Activated naive CD8-positive, alpha-beta T cell treated with anti-CD3 and anti-CD28 coated beads, Interleukin-2, amount 50 U/mL, for 24 hours (primary cell): Measurements from ENCODE around the gene RAB26.
"Not testable (repeated sequence)": the region's sequence is repeated elsewhere in the genome, so short reads cannot be mapped to it uniquely, and the experiment has no call there.

Experiments
- ATAC-seq: fragments of 150-1000 bp; cut with Tn5 transposase; one replicate; pipeline ENCODE4 v1.10.0; 2021
- DNase-seq: peaks from one replicate; pipeline ENCODE4 v3.0.0; 2021
- H3K27ac Mint-ChIP-seq: one replicate; pipeline ENCODE4 v1.8.0; 2021; ENCODE audit warnings: mild to moderate bottlenecking, mixed read lengths
- H3K27me3 Mint-ChIP-seq: one replicate; pipeline ENCODE4 v1.8.0; 2021; ENCODE audit warnings: mixed read lengths
- H3K36me3 Mint-ChIP-seq: one replicate; pipeline ENCODE4 v1.8.0; 2021; ENCODE audit warnings: low read depth, mixed read lengths
- H3K4me1 Mint-ChIP-seq: one replicate; pipeline ENCODE4 v1.8.0; 2021; ENCODE audit warnings: mixed read lengths
- H3K4me3 Mint-ChIP-seq: one replicate; pipeline ENCODE4 v1.8.0; 2021; ENCODE audit warnings: mild to moderate bottlenecking, moderate library complexity, mixed read lengths
- H3K9me3 Mint-ChIP-seq: one replicate; pipeline ENCODE4 v1.8.0; 2021; ENCODE audit warnings: mixed read lengths

RAB26 gene

GRCh38 chr16:2111412-2112335 lies 36.8 kb upstream of the RAB26 start:
- peak; percentile 7 for ATAC-seq
- not testable (repeated sequence) for H3K36me3 Mint-ChIP-seq, H3K27ac Mint-ChIP-seq, H3K4me1 Mint-ChIP-seq, H3K4me3 Mint-ChIP-seq, H3K9me3 Mint-ChIP-seq, H3K27me3 Mint-ChIP-seq, DNase-seq

GRCh38 chr16:2112539-2113106 lies 35.8 kb upstream of the RAB26 start:
- H3K36me3 Mint-ChIP-seq, H3K4me1 Mint-ChIP-seq, ATAC-seq: not testable (repeated sequence)

GRCh38 chr16:2114225-2114624 lies 34.2 kb upstream of the RAB26 start:
- ATAC-seq, H3K4me1 Mint-ChIP-seq, H3K36me3 Mint-ChIP-seq: not testable (repeated sequence)

More at GRCh38 chr16:2112539-2113106, 35.8 kb upstream of the RAB26 start:
- H3K4me3 Mint-ChIP-seq, DNase-seq, H3K9me3 Mint-ChIP-seq, H3K27me3 Mint-ChIP-seq, H3K27ac Mint-ChIP-seq: not testable (repeated sequence)

GRCh38 chr16:2114885-2115590 lies 33.4 kb upstream of the RAB26 start:
- not testable (repeated sequence) for H3K27ac Mint-ChIP-seq, DNase-seq, H3K36me3 Mint-ChIP-seq, H3K9me3 Mint-ChIP-seq, H3K4me3 Mint-ChIP-seq, H3K27me3 Mint-ChIP-seq, H3K4me1 Mint-ChIP-seq, ATAC-seq

More at GRCh38 chr16:2114225-2114624, 34.2 kb upstream of the RAB26 start:
- not testable (repeated sequence) for H3K9me3 Mint-ChIP-seq, H3K4me3 Mint-ChIP-seq, H3K27me3 Mint-ChIP-seq, H3K27ac Mint-ChIP-seq, DNase-seq

- H3K4me1 Mint-ChIP-seq: no peaks in the 10 kb centered on the region
- no peaks in the 10 kb centered on the region for H3K27me3 Mint-ChIP-seq
- H3K36me3 Mint-ChIP-seq: no peaks in the 10 kb centered on the region
- no peaks in the 10 kb centered on the region for H3K9me3 Mint-ChIP-seq
- DNase-seq (no peak), ATAC-seq (no peak)
- no peak overlapping the region for H3K4me3 Mint-ChIP-seq
- no peak overlapping the region for H3K27ac Mint-ChIP-seq
Measured at GRCh38 chr16:2115591-2115973, 32.8 kb upstream of the RAB26 start.

- H3K9me3 Mint-ChIP-seq, ATAC-seq, H3K27me3 Mint-ChIP-seq, H3K36me3 Mint-ChIP-seq, H3K4me1 Mint-ChIP-seq, H3K27ac Mint-ChIP-seq, DNase-seq, H3K4me3 Mint-ChIP-seq: not testable (repeated sequence)
Measured at GRCh38 chr16:2116428-2116827, 32.0 kb upstream of the RAB26 start.

- not testable (repeated sequence) for H3K4me3 Mint-ChIP-seq, H3K36me3 Mint-ChIP-seq, H3K4me1 Mint-ChIP-seq, H3K9me3 Mint-ChIP-seq, ATAC-seq, H3K27me3 Mint-ChIP-seq, DNase-seq, H3K27ac Mint-ChIP-seq
Measured at GRCh38 chr16:2117341-2117740, 31.1 kb upstream of the RAB26 start.

GRCh38 chr16:2117960-2118722 lies 30.3 kb upstream of the RAB26 start:
- H3K4me1 Mint-ChIP-seq, H3K9me3 Mint-ChIP-seq, H3K4me3 Mint-ChIP-seq, H3K36me3 Mint-ChIP-seq, H3K27me3 Mint-ChIP-seq, H3K27ac Mint-ChIP-seq, ATAC-seq, DNase-seq: not testable (repeated sequence)

GRCh38 chr16:2121325-2121724 lies 27.1 kb upstream of the RAB26 start:
- H3K27ac Mint-ChIP-seq, DNase-seq, H3K4me1 Mint-ChIP-seq, H3K9me3 Mint-ChIP-seq, H3K4me3 Mint-ChIP-seq, H3K36me3 Mint-ChIP-seq, H3K27me3 Mint-ChIP-seq: not testable (repeated sequence)
- ATAC-seq: peak; percentile 41

- H3K4me1 Mint-ChIP-seq: peaks cover 4% of the 10 kb centered on the region
- H3K4me3 Mint-ChIP-seq: no peak overlapping the region
- no peak for ATAC-seq
- DNase-seq: no peak
- no peak overlapping the region for H3K27ac Mint-ChIP-seq
- no peaks in the 10 kb centered on the region for H3K27me3 Mint-ChIP-seq
- H3K9me3 Mint-ChIP-seq: no peaks in the 10 kb centered on the region
- H3K36me3 Mint-ChIP-seq: no peaks in the 10 kb centered on the region
Measured at GRCh38 chr16:2121853-2122252, 26.6 kb upstream of the RAB26 start.

GRCh38 chr16:2122429-2122828 lies 26.0 kb upstream of the RAB26 start:
- Mint-ChIP-seq H3K27me3 (no peaks in the 10 kb centered on the region), H3K4me3 (no peak overlapping the region), H3K4me1 (peaks cover 7% of the 10 kb centered on the region), H3K27ac (no peak overlapping the region), H3K9me3 (no peaks in the 10 kb centered on the region), H3K36me3 (no peaks in the 10 kb centered on the region)
- ATAC-seq (no peak), DNase-seq (no peak)

GRCh38 chr16:2122934-2123683 lies 25.3 kb upstream of the RAB26 start:
- H3K27me3 Mint-ChIP-seq, H3K36me3 Mint-ChIP-seq, DNase-seq, ATAC-seq, H3K4me1 Mint-ChIP-seq, H3K4me3 Mint-ChIP-seq, H3K9me3 Mint-ChIP-seq, H3K27ac Mint-ChIP-seq: not testable (repeated sequence)

GRCh38 chr16:2123706-2124376 lies 24.6 kb upstream of the RAB26 start:
- ATAC-seq, H3K27ac Mint-ChIP-seq, H3K4me3 Mint-ChIP-seq, H3K27me3 Mint-ChIP-seq, DNase-seq, H3K9me3 Mint-ChIP-seq, H3K36me3 Mint-ChIP-seq: not testable (repeated sequence)
- H3K4me1 Mint-ChIP-seq: peaks cover 13% of the 10 kb centered on the region
